HepG2 (cell line): ENCODE measurements around the gene SRCAP. TPM values are rescaled to one million over a fixed set of nuclear protein-coding genes. Genes with fewer than 3 reads are reported as not detected.

Experiments
- ATF2 ChIP-seq: sonication (generic); formaldehyde crosslinking; IDR thresholded peaks from 2 replicates; pipeline ENCODE4 v1.4.0; 2020; ENCODE audit warnings: missing genetic modification reagents
- DNMT1 ChIP-seq: sonication (generic); formaldehyde crosslinking; IDR thresholded peaks from 2 replicates; pipeline ENCODE4 v1.5.1; 2020; ENCODE audit warnings: mild to moderate bottlenecking, missing genetic modification reagents
- FOSL1 ChIP-seq: sonication (generic); formaldehyde crosslinking; IDR thresholded peaks from 2 replicates; pipeline ENCODE4 v1.9.0; 2021; ENCODE audit warnings: missing genetic modification reagents, borderline replicate concordance
- FOXK1 ChIP-seq: sonication (generic); formaldehyde crosslinking; IDR thresholded peaks from 2 replicates; pipeline ENCODE4 v1.4.0; 2020; ENCODE audit warnings: low read depth, missing genetic modification reagents, borderline replicate concordance
- HHEX ChIP-seq: IDR thresholded peaks from 2 replicates; pipeline ENCODE4 v1.6.1; 2016; ENCODE audit warnings: control low read depth
- MNT ChIP-seq: fragments of 450-650 bp; IDR thresholded peaks from 2 replicates; pipeline ENCODE4 v1.6.1; 2016
- NONO ChIP-seq, 2 experiments: fragments of 450-650 bp in 1 of 2; sonication (generic) in 1 of 2; formaldehyde crosslinking in 1 of 2; IDR thresholded peaks in 1 of 2; conservative IDR thresholded peaks in 1 of 2; 2 replicates each; pipeline versions ENCODE4 v1.6.1 to v1.8.0; 2017 to 2022; ENCODE audit warnings: mild to moderate bottlenecking in 1 of 2, missing genetic modification reagents in 1 of 2, moderate library complexity in 1 of 2
- RBAK ChIP-seq: sonication (generic); formaldehyde crosslinking; IDR thresholded peaks from 2 replicates; pipeline ENCODE4 v1.5.1; 2020; ENCODE audit warnings: mild to moderate bottlenecking, missing genetic modification reagents
- TOPORS ChIP-seq: sonication (generic); formaldehyde crosslinking; IDR thresholded peaks from 2 replicates; pipeline ENCODE4 v1.8.0; 2023; ENCODE audit warnings: mild to moderate bottlenecking, missing genetic modification reagents
- ZBTB38 ChIP-seq: sonication (generic); formaldehyde crosslinking; IDR thresholded peaks from 2 replicates; pipeline ENCODE4 v1.5.1; 2020; ENCODE audit warnings: mild to moderate bottlenecking, missing genetic modification reagents
- ZBTB49 ChIP-seq: sonication (generic); formaldehyde crosslinking; IDR thresholded peaks from 2 replicates; pipeline ENCODE4 v1.4.0; 2020; ENCODE audit warnings: missing genetic modification reagents, borderline replicate concordance
- ZKSCAN8 ChIP-seq: IDR thresholded peaks from 2 replicates; pipeline ENCODE4 v1.6.1; 2016; ENCODE audit warnings: borderline replicate concordance, missing genetic modification reagents, missing compliant biosample characterization
- ZNF296 ChIP-seq: sonication (generic); formaldehyde crosslinking; conservative IDR thresholded peaks from 2 replicates; pipeline ENCODE4 v1.5.0; 2020; ENCODE audit warnings: mild to moderate bottlenecking, missing genetic modification reagents
- ZNF3 ChIP-seq: IDR thresholded peaks from 2 replicates; pipeline ENCODE4 v1.7.0; 2017; ENCODE audit warnings: inconsistent platforms
- ZNF562 ChIP-seq: sonication (generic); formaldehyde crosslinking; IDR thresholded peaks from 2 replicates; pipeline ENCODE4 v1.8.0; 2022; ENCODE audit warnings: missing genetic modification reagents, borderline replicate concordance
- ZNF598 ChIP-seq: sonication (generic); formaldehyde crosslinking; IDR thresholded peaks from 2 replicates; pipeline ENCODE4 v1.5.1; 2020; ENCODE audit warnings: mild to moderate bottlenecking, missing genetic modification reagents, borderline replicate concordance
- polyA plus RNA-seq, 8 experiments: library from polyadenylated mRNA; depleted of rRNA in 3 of 8; stranded (reverse) in 7 of 8; unstranded in 1 of 8; fragments of >200 nt; fragmentation: Illumina TruSeq in 4 of 8; extraction: Trizol in 4 of 8; gene quantifications; 2 replicates each; pipeline versions ENCODE4 v1.2.1 to v1.2.3, GENCODE V29; 2011 to 2016; ENCODE audit warnings: low read depth in 4 of 8, missing spikeins in 1 of 8, mixed read lengths in 1 of 8; ENCODE audit not compliant: insufficient read depth in 1 of 8
- total RNA-seq, 5 experiments: library from RNA; depleted of rRNA; stranded (reverse); fragments of >200 nt; fragmentation: Illumina TruSeq; extraction: Trizol; gene quantifications; 2 replicates each; pipeline ENCODE4 v1.2.3, GENCODE V29; 2016; ENCODE audit warnings: low read depth in 1 of 5
- TF ChIP-seq, protein P1 (sequence below): sonication (generic); formaldehyde crosslinking; IDR thresholded peaks from 2 replicates; pipeline ENCODE4 v1.8.0; 2022; ENCODE audit warnings: missing genetic modification reagents, mild to moderate bottlenecking, borderline replicate concordance
- TF ChIP-seq, protein P2 (sequence below): sonication (generic); formaldehyde crosslinking; IDR thresholded peaks from 2 replicates; pipeline ENCODE4 v1.8.1; 2022; ENCODE audit warnings: mild to moderate bottlenecking, missing genetic modification reagents

SRCAP gene
- total and polyA plus RNA-seq, 2 of the 13 experiments (the other 11 are each of a cell fraction or from before 2014, with no cell fraction given): 4.9 to 9.0 TPM

GRCh38 chr16:30657866-30658730, 40.9 kb upstream of the SRCAP start, which contains the start of gene FBRS (continued):
- TF ChIP-seq, protein P1, sequence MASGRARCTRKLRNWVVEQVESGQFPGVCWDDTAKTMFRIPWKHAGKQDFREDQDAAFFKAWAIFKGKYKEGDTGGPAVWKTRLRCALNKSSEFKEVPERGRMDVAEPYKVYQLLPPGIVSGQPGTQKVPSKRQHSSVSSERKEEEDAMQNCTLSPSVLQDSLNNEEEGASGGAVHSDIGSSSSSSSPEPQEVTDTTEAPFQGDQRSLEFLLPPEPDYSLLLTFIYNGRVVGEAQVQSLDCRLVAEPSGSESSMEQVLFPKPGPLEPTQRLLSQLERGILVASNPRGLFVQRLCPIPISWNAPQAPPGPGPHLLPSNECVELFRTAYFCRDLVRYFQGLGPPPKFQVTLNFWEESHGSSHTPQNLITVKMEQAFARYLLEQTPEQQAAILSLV (CRISPR knock-in tag): peak; percentile 79
- TF ChIP-seq ZBTB49 (CRISPR knock-in tag): no peak
- no peak for TF ChIP-seq FOSL1 (CRISPR knock-in tag)
- TF ChIP-seq HHEX (CRISPR knock-in tag): no peak
- no peak for TF ChIP-seq ZNF296 (CRISPR knock-in tag)
- TF ChIP-seq ZBTB38: peak; percentile 53
- TF ChIP-seq ZNF3 (CRISPR knock-in tag): peak; percentile 5; the same call in 1 of the 2 replicates
- no peak; the same call in 1 of the 2 replicates for TF ChIP-seq TOPORS
- TF ChIP-seq ZNF598 (CRISPR knock-in tag): 0 out of 2 replicates have a peak, but pooled peaks have one; percentile 41
- TF ChIP-seq RBAK (CRISPR knock-in tag): peak; percentile 54; the same call in 1 of the 2 replicates
- TF ChIP-seq ZKSCAN8 (CRISPR knock-in tag): no peak; the same call in 1 of the 2 replicates
- no peak for TF ChIP-seq NONO (IDR thresholded peaks at IDR 0.05)
- peak; percentile 81 for TF ChIP-seq NONO (CRISPR knock-in tag; conservative IDR thresholded peaks at IDR 0.05)
- TF ChIP-seq ATF2 (CRISPR knock-in tag): peak; percentile 84
- TF ChIP-seq MNT: peak; percentile 59
- 0 out of 2 replicates have a peak, but pooled peaks have one; percentile 10 for TF ChIP-seq DNMT1
- TF ChIP-seq ZNF562 (CRISPR knock-in tag): no peak
- TF ChIP-seq FOXK1 (CRISPR knock-in tag): peak; percentile 87; the same call in 1 of the 2 replicates
- TF ChIP-seq, protein P2, sequence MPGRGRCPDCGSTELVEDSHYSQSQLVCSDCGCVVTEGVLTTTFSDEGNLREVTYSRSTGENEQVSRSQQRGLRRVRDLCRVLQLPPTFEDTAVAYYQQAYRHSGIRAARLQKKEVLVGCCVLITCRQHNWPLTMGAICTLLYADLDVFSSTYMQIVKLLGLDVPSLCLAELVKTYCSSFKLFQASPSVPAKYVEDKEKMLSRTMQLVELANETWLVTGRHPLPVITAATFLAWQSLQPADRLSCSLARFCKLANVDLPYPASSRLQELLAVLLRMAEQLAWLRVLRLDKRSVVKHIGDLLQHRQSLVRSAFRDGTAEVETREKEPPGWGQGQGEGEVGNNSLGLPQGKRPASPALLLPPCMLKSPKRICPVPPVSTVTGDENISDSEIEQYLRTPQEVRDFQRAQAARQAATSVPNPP (CRISPR knock-in tag): 0 out of 2 replicates have a peak, but pooled peaks have one; percentile 84
